ENCODE measurements around the gene NRF1. TPM values are rescaled to one million over a fixed set of nuclear protein-coding genes. Genes with fewer than 3 reads are reported as not detected.

NRF1 gene
- total and polyA plus RNA-seq, 2 of the 8 experiments (the other 6 are each of a cell fraction or from before 2014, with no cell fraction given): 18.2 to 21.4 TPM

- FAIRE-seq (no peak), DNase-seq (ENCODE audit: low read depth in 1 of 2, low spot score in 2 of 2) (no peak)
- Histone ChIP-seq H3K4me3 (ENCODE audit: extremely low read depth in 1 of 4, insufficient read depth in 2 of 4, low read depth in 3 of 4, low read length in 4 of 4) (no peak overlapping the region), H4K91ac (replicated peaks; ENCODE audit: insufficient read length, low read length) (no peak overlapping the region), H3K23me2 (ENCODE audit: low read depth, low read length) (no peaks in the 10 kb centered on the region), H2AFZ (ENCODE audit: low read length) (no peak overlapping the region), H3K4me1 (replicated peaks in 1 of 4; ENCODE audit: control insufficient read depth in 3 of 4, insufficient read depth in 4 of 4, low read length in 3 of 4) (no peaks in the 10 kb centered on the region), H3K23ac (ENCODE audit: insufficient read length) (no peak overlapping the region), H2BK5ac (ENCODE audit: low read depth, low read length) (no peak overlapping the region), H3K79me1 (ENCODE audit: low read depth, low read length) (no peaks in the 10 kb centered on the region; the same call in 1 of the 2 replicates), H3K4me2 (ENCODE audit: insufficient read depth in 1 of 2, low read depth in 2 of 2, low read length in 2 of 2) (no peak overlapping the region), H2BK15ac (ENCODE audit: low read length) (no peak overlapping the region), H4K20me1 (replicated peaks in 1 of 2; ENCODE audit: control insufficient read depth in 1 of 2, insufficient read depth in 2 of 2, low read length in 2 of 2) (no peaks in the 10 kb centered on the region), H3K27ac (ENCODE audit: low read depth, low read length) (no peak overlapping the region), H4K8ac (ENCODE audit: extremely low read depth, insufficient read depth, low read length) (no peak overlapping the region), H3K36me3 (ENCODE audit: control insufficient read depth in 2 of 4, insufficient read depth in 4 of 4, low read length in 3 of 4) (peaks cover 0 to 19% (median 6%) of the 10 kb centered on the region in 4 experiments; a peak in 4 of 8 replicates), H3K27me3 (replicated peaks in 1 of 4; ENCODE audit: control insufficient read depth in 3 of 4, extremely low read depth in 1 of 4, insufficient read depth in 3 of 4, low read length in 3 of 4) (no peaks in the 10 kb centered on the region), H3K9ac (replicated peaks in 1 of 4; ENCODE audit: extremely low read depth in 1 of 4, low read depth in 3 of 4, low read length in 3 of 4) (no peak overlapping the region), H2AK5ac (ENCODE audit: low read depth, low read length) (no peak overlapping the region), H3K14ac (ENCODE audit: insufficient read length) (no peak overlapping the region), H4K5ac (ENCODE audit: insufficient read length, low read depth, low read length) (no peak overlapping the region), H3K79me2 (ENCODE audit: control insufficient read depth in 1 of 2, insufficient read depth in 2 of 2, low read length in 2 of 2) (no peaks in the 10 kb centered on the region; a peak in 1 of 4 replicates), H3K9me3 (ENCODE audit: insufficient read depth in 2 of 2, low read depth in 1 of 2, low read length in 1 of 2) (no peaks in the 10 kb centered on the region), H2BK120ac (replicated peaks; ENCODE audit: low read depth, low read length) (no peak overlapping the region), H3K18ac (ENCODE audit: extremely low read depth, low read length) (no peak overlapping the region), H3K56ac (replicated peaks; ENCODE audit: insufficient read length, low read depth, low read length) (no peak overlapping the region), H2BK20ac (ENCODE audit: low read length) (no peak overlapping the region), H2BK12ac (ENCODE audit: low read depth, low read length) (no peak overlapping the region), H3K4ac (replicated peaks; ENCODE audit: insufficient read length, low read depth, low read length) (no peak overlapping the region)
- no peak for TF ChIP-seq YY1 (IDR thresholded peaks at IDR 0.05; ENCODE audit: low read depth, low read length)
- TF ChIP-seq BRCA1 (IDR thresholded peaks at IDR 0.05; ENCODE audit: low read depth, low read length): no peak
- TF ChIP-seq TBP (IDR thresholded peaks at IDR 0.05; ENCODE audit: low read depth, low read length): no peak
- TF ChIP-seq CHD1 (IDR thresholded peaks at IDR 0.05; ENCODE audit: low read depth, low read length): no peak
- CTCF ChIA-PET (ENCODE audit: partially characterized antibody): no interaction called here
- POLR2A ChIA-PET (ENCODE audit: partially characterized antibody): no interaction called here
- WGBS, 2 experiments (ENCODE audit: extremely low coverage in 1 of 2, insufficient coverage in 1 of 2, insufficient read length in 1 of 2, insufficient replicate concordance in 2 of 2, low coverage in 1 of 2, low lambda C conversion rate in 2 of 2, missing lambda C conversion rate in 1 of 2): 95% methylated on average over 6 of the region's 6 CpGs; no CpG with 5 or more reads in 1 of the 2 experiments
Measured at GRCh38 chr7:129689995-129690581, 78.6 kb downstream of the NRF1 start.
